ENCODE measurements around the gene TTC4. TPM values are rescaled to one million over a fixed set of nuclear protein-coding genes. Genes with fewer than 3 reads are reported as not detected.
A peak's percentile ranks its signal among the peaks of the same experiment; 100 is the strongest.

The TTC4 gene
- total RNA-seq, 1 donor from 2014 or later: 20.6 TPM

- intact Hi-C loops (cut with DNase I): no loop called here
- no peak for DNase-seq (ENCODE audit: low spot score in 2 of 2)
- no peak for TF ChIP-seq CTCF (IDR thresholded peaks at IDR 0.05)
- H3K27ac ChIP-seq: no peak overlapping the region
- no peak overlapping the region for H3K4me3 ChIP-seq
- H3K4me1 ChIP-seq: no peaks in the 10 kb centered on the region
- H3K27me3 ChIP-seq: no peaks in the 10 kb centered on the region
- peaks cover 32 to 60% of the 10 kb centered on the region in 2 donors for H3K36me3 ChIP-seq
- H3K9me3 ChIP-seq: no peaks in the 10 kb centered on the region
Observed at GRCh38 chr1:54723985-54724384, 8.3 kb downstream of the TTC4 start.

GRCh38 chr1:54724771-54725170, 9.1 kb downstream of the TTC4 start:
- Histone ChIP-seq H3K4me1 (no peaks in the 10 kb centered on the region), H3K27me3 (no peaks in the 10 kb centered on the region), H3K4me3 (no peak overlapping the region), H3K27ac (no peak overlapping the region), H3K36me3 (peaks cover 35 to 63% of the 10 kb centered on the region in 2 donors), H3K9me3 (no peaks in the 10 kb centered on the region)
- no peak for TF ChIP-seq CTCF (IDR thresholded peaks at IDR 0.05)
- peak in 1 of 2 donors; percentile 30 for DNase-seq (ENCODE audit: low spot score in 2 of 2)
- intact Hi-C loops (cut with DNase I): no loop called here

GRCh38 chr1:54728027-54728426, 12.4 kb downstream of the TTC4 start:
- Histone ChIP-seq H3K27ac (no peak overlapping the region), H3K9me3 (no peaks in the 10 kb centered on the region), H3K4me1 (no peaks in the 10 kb centered on the region), H3K36me3 (peaks cover 56 to 78% of the 10 kb centered on the region in 2 donors), H3K4me3 (no peak overlapping the region), H3K27me3 (no peaks in the 10 kb centered on the region)
- intact Hi-C loops (cut with DNase I): no loop called here
- no peak for DNase-seq (ENCODE audit: low spot score in 2 of 2)
- no peak for TF ChIP-seq CTCF (IDR thresholded peaks at IDR 0.05)

- Histone ChIP-seq H3K4me3 (no peak overlapping the region), H3K9me3 (no peaks in the 10 kb centered on the region), H3K27me3 (no peaks in the 10 kb centered on the region), H3K36me3 (peaks cover 55 to 88% of the 10 kb centered on the region in 2 donors), H3K27ac (no peak overlapping the region), H3K4me1 (no peaks in the 10 kb centered on the region)
- intact Hi-C loops (cut with DNase I): no loop called here
- peak in 1 of 2 donors; percentile 46 for DNase-seq (ENCODE audit: low spot score in 2 of 2)
- no peak for TF ChIP-seq CTCF (IDR thresholded peaks at IDR 0.05)
Observed at GRCh38 chr1:54736685-54737084, 21.0 kb downstream of the TTC4 start.

- peak in 1 of 2 donors; percentile 16 for DNase-seq (ENCODE audit: low spot score in 2 of 2)
- Histone ChIP-seq H3K27me3 (no peaks in the 10 kb centered on the region), H3K9me3 (no peaks in the 10 kb centered on the region), H3K36me3 (peaks cover 57 to 83% of the 10 kb centered on the region in 2 donors), H3K4me3 (no peak overlapping the region), H3K4me1 (no peaks in the 10 kb centered on the region), H3K27ac (no peak overlapping the region)
- intact Hi-C loops (cut with DNase I): no loop called here
- no peak for TF ChIP-seq CTCF (IDR thresholded peaks at IDR 0.05)
Observed at GRCh38 chr1:54738244-54738643, 22.6 kb downstream of the TTC4 start.

- no peak overlapping the region for H3K27ac ChIP-seq
- peak in 1 of 2 donors; percentile 35 for DNase-seq (ENCODE audit: low spot score in 2 of 2)
- no peak for TF ChIP-seq CTCF (IDR thresholded peaks at IDR 0.05)
- peaks cover 50 to 72% of the 10 kb centered on the region in 2 donors for H3K36me3 ChIP-seq
- no peaks in the 10 kb centered on the region for H3K4me1 ChIP-seq
- H3K27me3 ChIP-seq: no peaks in the 10 kb centered on the region
- no peaks in the 10 kb centered on the region for H3K9me3 ChIP-seq
- H3K4me3 ChIP-seq: no peak overlapping the region
- intact Hi-C loops (cut with DNase I): no loop called here
Observed at GRCh38 chr1:54741531-54741930, 25.9 kb downstream of the TTC4 start.

Measured in ascending aorta (tissue), 2 donors.